ENCODE results near the gene ABCB11.
"Not testable (repeated sequence)": the region's sequence is repeated elsewhere in the genome, so short reads cannot be mapped to it uniquely, and the experiment has no call there.

- TF ChIP-seq CTCF (IDR thresholded peaks at IDR 0.05 in 4 of 5, conservative IDR thresholded peaks at IDR 0.05 in 1 of 5); POLR2A (IDR thresholded peaks at IDR 0.05): not testable (repeated sequence)
Measured at GRCh38 chr2:168870824-168871223, 160.3 kb downstream of the ABCB11 start.

Measured in gastrocnemius medialis (tissue), 4 donors.